ENCODE results near the gene TCHHL1.
A peak's percentile ranks its signal among the peaks of the same experiment; 100 is the strongest.

TCHHL1 gene

GRCh38 chr1:152089014-152089674, at the start of gene TCHHL1:
TCHHL1 (minus strand) TSS chr1:152089064; CDS start chr1:152088143, 921 bp downstream.
- no peak for DNase-seq

- DNase-seq: no peak
These were observed 48.4 kb upstream of the TCHHL1 start for GRCh38 chr1:152137215-152137614.

GRCh38 chr1:152130186-152130585, 41.3 kb upstream of the TCHHL1 start:
- DNase-seq: no peak

DNA sequence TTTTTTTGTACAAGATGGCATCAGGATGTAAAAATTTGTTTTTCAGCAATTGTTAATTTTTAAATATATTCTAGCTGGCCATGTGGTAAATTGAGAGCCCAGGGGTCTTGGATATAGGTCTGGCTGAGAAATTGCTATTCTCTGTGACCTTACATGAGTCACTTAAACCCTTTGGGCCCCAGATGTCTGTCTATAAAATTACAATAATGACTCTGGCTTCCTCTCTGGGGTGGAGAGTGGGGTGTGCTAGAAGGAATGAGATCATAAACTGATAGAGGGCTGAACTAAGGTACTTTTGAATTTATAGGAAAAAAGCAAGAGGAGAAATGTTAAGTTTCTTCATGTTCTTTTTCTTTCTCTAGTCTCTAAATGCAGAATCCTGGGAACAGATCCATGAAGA, 38.8 kb upstream of the TCHHL1 start:
- DNase-seq: no peak

GRCh38 chr1:152125834-152126443, 37.1 kb upstream of the TCHHL1 start:
- no peak for DNase-seq

DNA sequence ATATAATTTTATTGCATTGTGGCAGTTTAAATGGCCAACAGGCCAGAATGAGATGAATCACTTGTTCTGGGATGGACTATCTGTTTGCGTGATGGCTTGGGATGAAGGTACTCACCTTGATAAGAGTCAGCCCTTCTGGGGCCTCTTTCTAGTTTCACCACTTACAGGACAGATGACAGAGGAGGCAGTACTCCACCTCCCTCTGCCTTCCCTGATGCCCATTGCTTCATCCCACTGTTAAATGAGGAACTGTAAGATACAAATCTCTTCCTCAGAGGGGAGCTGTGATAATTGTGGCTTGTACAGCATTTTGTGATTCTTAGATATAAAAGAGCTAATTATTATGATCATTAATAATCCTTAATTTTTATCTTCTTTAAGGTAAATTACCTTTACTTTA, 30.1 kb upstream of the TCHHL1 start:
- no peak for DNase-seq

DNA sequence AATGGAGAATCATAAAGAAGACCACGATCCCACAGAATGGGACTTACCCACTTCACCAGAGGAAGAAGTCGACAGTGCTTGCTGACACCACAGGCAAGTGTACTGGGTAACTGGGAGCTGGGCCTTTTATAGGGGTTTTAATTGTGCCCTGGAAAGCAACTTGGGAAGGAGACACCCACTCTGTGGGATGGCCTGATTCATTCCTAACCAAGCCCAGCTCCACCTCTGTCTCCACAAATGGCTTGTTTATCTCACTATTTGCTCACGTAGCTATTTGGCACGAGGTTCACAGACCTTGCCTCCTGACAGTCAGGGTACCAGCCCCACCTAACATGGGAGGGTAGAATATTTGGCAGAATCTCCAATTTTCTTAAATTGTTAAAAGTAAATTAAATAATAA, 26.5 kb upstream of the TCHHL1 start, which contains the start of gene TCHH:
TSS of gene TCHH (minus strand) at position 101 of the 400 bp plus-strand sequence. CDS start 1,364 bp downstream, outside the sequence.
- DNase-seq: no peak

- no peak for DNase-seq
These were observed 24.1 kb upstream of the TCHHL1 start for GRCh38 chr1:152112885-152113432.

- peak in 1 of 2 experiments; percentile 26 for DNase-seq
These were observed 23.4 kb upstream of the TCHHL1 start for GRCh38 chr1:152112101-152112884.

DNA sequence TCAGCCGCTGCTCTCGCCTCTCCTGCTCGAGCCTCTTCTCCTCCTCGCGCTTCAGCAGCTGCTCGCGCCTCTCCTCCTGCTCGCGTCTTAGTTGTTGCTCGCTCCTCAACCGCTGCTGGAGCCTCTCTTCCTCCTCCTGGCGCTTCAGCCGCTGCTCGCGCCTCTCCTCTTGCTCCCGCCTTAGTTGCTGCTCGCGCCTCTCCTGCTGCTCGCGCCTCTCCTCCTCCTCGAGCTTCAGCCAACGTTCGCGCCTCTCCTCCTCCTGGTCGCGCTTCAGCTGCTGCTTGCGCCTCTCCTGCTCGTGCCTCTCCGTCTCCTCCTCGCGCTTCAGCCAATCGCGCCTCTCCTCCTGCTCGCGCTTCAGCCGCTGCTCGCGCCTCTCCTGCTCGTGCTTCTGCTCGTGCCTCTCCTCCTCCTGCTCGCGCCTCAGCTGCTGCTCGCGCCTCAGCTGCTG, 22.7 kb upstream of the TCHHL1 start:
- peak; percentile 4 to 61 for DNase-seq

DNA sequence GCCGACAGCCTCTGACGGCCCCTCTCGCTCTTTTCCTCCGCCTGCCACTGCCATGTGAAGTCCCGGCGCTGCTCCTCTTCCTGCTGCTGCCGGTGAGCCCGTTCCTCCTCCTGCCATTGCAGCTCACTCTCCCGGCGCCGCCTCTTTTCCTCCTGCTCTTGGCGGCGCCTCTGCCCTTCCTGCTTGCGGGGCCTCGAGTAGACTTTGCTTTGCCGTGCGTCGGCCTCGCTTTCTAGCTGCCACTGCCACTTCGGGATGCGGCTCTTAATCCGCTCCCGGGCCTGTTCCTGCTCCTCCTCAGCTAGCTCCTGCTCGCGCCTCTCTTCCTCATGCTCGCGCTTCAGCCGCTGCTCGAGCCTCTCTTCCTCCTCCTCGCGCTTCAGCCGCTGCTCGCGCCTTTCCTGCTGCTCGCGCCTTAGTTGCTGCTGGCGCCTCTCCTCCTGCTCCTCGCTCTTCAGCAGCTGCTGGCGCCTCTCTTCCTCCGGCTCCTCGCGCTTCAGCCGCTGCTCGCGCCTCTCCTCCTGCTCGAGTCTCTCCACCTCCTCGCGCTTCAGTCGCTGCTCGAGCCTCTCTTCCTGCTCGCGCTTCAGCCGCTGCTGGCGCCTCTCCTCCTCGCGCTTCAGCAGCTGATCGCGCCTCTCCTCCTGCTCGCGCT, 22.1 kb upstream of the TCHHL1 start:
- peak in 1 of 2 experiments; percentile 62 for DNase-seq

DNA sequence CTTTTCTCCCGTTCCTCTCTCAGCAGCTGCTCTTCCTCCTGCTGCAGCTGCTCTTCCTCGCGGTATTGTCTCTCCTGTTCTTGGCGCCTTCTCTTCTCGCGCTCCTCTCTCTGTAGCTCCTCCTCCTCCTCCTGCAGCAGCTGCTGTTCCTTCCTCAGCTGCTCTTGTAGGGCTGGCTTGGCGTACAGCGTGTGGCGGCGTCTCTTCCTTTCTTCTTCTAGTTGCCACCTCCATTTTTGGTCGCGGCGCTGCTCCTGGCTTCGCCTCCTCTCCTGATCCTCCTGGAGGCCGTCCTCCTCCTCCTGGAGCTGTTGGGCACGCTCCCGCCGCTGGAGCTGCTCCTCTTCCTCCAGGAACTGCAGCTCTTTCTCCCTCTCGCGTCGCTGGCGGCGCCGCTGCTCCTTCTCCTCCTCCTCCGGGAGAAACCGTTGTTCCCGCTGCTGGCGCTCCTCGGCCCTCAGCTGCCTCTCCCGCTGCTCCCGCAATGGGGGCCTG, 21.5 kb upstream of the TCHHL1 start:
- peak; percentile 32 to 57 for DNase-seq

GRCh38 chr1:152109998-152110294, 21.1 kb upstream of the TCHHL1 start:
- DNase-seq: no peak

- DNase-seq: no peak
These were observed 20.6 kb upstream of the TCHHL1 start for GRCh38 chr1:152109231-152109997.

GRCh38 chr1:152108882-152109222, 20.0 kb upstream of the TCHHL1 start:
- no peak for DNase-seq

GRCh38 chr1:152107984-152108881, 19.4 kb upstream of the TCHHL1 start:
- no peak for DNase-seq

DNA sequence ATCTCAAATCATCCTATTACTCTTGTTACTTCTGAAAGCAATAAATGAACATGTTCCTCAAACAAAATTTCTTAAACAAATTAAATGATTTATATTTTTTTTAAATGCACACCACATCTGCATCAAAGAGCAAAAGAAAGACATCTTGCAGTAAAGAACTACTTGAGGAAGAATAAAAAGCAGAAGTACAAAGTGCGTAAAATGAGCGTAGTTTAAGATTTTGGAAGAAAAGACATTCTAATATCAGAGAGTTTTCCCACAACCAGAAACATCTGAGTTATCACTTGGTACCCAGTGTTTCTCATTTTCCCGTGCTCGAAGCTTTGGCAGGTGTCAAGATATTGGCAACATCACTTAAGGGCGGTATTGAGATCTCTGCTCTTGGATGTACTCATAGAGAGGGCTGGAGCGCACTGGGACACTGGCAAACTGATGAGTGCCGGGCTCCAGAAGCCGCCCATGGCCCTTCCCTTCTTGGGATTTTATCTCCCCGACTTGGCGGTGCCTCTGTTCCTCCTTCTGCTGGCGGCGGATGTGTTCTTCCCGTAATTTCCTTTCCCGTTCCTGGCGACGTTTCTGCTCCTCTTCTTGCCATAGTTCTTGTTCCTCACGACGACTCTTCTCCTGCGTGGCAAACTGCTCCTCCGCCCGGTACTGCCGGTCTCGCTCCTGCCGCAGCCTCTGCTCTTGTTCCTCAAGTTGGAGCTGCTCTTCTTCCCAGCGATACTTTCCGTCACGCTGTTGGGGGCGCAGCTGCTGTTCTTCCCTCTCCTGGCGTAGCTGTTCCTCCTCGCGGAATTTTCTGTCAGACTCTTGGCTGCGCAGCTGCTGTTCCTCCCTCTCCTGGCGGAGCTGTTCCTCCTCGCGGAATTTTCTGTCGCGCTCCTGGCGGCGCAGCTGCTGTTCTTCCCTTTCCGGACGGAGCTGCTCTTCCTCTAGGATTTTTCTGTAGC, 18.4 kb upstream of the TCHHL1 start:
- DNase-seq: no peak

GRCh38 chr1:152104854-152105253, 16.0 kb upstream of the TCHHL1 start:
- no peak for DNase-seq

- no peak for DNase-seq
These were observed 8.1 kb upstream of the TCHHL1 start for GRCh38 chr1:152096931-152097330.

DNA sequence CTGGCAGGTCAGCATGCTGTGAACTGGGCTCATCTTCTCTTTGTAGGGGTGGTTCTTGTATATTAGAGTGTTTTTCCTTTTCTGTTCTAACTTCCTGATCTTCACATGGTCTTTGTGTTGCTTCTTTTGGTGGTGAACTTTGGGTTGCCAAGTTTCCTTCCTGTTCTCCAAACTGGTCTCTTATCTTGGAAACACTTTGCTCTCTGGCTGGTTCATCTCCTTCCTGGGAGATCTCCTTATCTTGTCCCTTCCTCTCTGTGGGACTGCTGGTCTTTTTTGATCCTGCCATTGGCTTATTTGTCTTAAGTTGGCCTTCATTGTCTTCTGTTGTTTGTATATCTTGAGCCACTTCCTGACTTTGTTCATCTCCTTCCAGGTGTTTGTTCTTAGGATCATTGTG, 2.1 kb downstream of the TCHHL1 start:
- no peak for DNase-seq

Measured in SW 1271 (cell line).